Mesothelial cell of epicardium (in vitro differentiated cells): Measurements from ENCODE around the gene KRT37. TPM values are rescaled to one million over a fixed set of nuclear protein-coding genes. Genes with fewer than 3 reads are reported as not detected.

ENCODE experiments used
- DNase-seq, 2 experiments: peaks; one replicate each; pipeline ENCODE4 v3.0.0; 2021; ENCODE audit warnings: low spot score in 2 of 2; ENCODE audit not compliant: unreplicated experiment in 2 of 2
- H3K27ac Mint-ChIP-seq: 2 replicates; pipeline ENCODE4 v1.8.0; 2021; ENCODE audit warnings: mixed read lengths
- H3K27me3 Mint-ChIP-seq: 2 replicates; pipeline ENCODE4 v1.8.0; 2021; ENCODE audit warnings: low read depth, mixed read lengths
- H3K36me3 Mint-ChIP-seq: 2 replicates; pipeline ENCODE4 v1.8.0; 2021; ENCODE audit warnings: mixed read lengths
- H3K4me1 Mint-ChIP-seq: 2 replicates; pipeline ENCODE4 v1.8.0; 2021; ENCODE audit warnings: mixed read lengths
- H3K4me3 Mint-ChIP-seq: 2 replicates; pipeline ENCODE4 v1.8.0; 2021; ENCODE audit warnings: mild to moderate bottlenecking, moderate library complexity, mixed read lengths
- H3K9me3 Mint-ChIP-seq: 2 replicates; pipeline ENCODE4 v1.8.0; 2021; ENCODE audit warnings: mixed read lengths
- CTCF ChIP-seq: fragments of 200-600 bp; sonication (generic); IDR thresholded peaks from one replicate; pipeline ENCODE4 v1.5.0; 2021; ENCODE audit warnings: antibody characterized with exemption; ENCODE audit not compliant: unreplicated experiment
- total RNA-seq: library from RNA; stranded (reverse); gene quantifications from 3 replicates; pipeline ENCODE4 v1.2.1, GENCODE V29; 2021

The KRT37 gene
- total RNA-seq, 1 donor from 2014 or later: not detected

GRCh38 chr17:41415411-41415810 lies 9.0 kb downstream of the KRT37 start:
- H3K9me3 Mint-ChIP-seq: no peaks in the 10 kb centered on the region
- no peak for DNase-seq
- no peak for TF ChIP-seq CTCF
- H3K27me3 Mint-ChIP-seq: no peaks in the 10 kb centered on the region
- H3K27ac Mint-ChIP-seq: no peak overlapping the region
- H3K36me3 Mint-ChIP-seq: no peaks in the 10 kb centered on the region
- H3K4me3 Mint-ChIP-seq: no peak overlapping the region
- H3K4me1 Mint-ChIP-seq: peaks cover 38% of the 10 kb centered on the region

DNA sequence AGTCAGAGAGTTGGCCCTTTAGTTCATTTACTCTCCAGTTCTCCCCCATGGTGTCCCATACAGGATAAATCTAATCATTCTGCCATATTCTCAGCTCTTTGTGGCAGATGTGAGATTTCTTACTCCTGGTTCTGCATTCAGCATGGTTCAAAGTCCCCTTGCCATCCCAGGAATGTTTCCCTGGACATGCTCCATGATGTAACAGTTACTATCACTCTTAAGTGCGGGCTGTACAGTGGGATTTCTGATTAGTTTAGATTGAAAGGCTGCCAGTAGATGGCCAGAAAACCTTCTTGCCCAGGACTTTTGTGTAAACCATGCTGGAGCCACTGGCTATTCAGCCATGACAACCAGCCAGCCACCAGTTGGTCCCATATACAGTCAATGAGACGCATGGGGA lies 10.4 kb downstream of the KRT37 start:
- no peak for DNase-seq
- no peaks in the 10 kb centered on the region for H3K27me3 Mint-ChIP-seq
- H3K4me3 Mint-ChIP-seq: no peak overlapping the region
- peaks cover 35% of the 10 kb centered on the region for H3K4me1 Mint-ChIP-seq
- no peak for TF ChIP-seq CTCF
- H3K9me3 Mint-ChIP-seq: no peaks in the 10 kb centered on the region
- no peak overlapping the region for H3K27ac Mint-ChIP-seq
- no peaks in the 10 kb centered on the region for H3K36me3 Mint-ChIP-seq

DNA sequence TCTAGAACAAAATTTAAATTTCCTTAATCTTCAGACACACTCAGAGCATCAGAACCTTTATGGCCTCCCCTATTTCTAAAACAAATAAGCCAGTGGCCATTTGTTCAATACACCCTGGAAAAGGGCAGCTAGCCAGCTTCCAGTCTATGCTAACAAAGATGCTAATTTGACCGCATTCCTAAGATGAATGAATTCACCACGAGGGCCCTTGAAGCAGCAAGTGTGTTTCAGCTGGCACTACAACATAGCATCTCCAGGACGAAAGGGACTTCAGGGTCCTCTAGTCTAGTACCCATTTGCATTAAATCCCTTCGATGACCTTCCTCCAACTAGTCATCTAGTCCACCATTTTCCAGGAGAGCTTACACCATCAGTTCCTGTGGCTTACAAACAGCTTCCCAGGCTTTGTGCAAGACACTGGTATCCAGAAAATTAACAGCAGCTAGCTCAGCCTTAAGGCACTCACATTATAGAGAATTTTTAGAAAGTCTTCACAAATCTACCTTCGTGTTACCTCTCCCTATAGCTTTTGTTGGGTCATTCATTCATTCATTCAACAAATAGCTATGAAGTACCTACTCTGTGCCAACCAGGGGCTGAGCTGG lies 10.9 kb downstream of the KRT37 start:
- Mint-ChIP-seq H3K4me3 (no peak overlapping the region), H3K27me3 (no peaks in the 10 kb centered on the region), H3K27ac (no peak overlapping the region), H3K36me3 (no peaks in the 10 kb centered on the region), H3K9me3 (no peaks in the 10 kb centered on the region), H3K4me1 (peaks cover 34% of the 10 kb centered on the region)
- DNase-seq: no peak
- TF ChIP-seq CTCF: no peak

DNA sequence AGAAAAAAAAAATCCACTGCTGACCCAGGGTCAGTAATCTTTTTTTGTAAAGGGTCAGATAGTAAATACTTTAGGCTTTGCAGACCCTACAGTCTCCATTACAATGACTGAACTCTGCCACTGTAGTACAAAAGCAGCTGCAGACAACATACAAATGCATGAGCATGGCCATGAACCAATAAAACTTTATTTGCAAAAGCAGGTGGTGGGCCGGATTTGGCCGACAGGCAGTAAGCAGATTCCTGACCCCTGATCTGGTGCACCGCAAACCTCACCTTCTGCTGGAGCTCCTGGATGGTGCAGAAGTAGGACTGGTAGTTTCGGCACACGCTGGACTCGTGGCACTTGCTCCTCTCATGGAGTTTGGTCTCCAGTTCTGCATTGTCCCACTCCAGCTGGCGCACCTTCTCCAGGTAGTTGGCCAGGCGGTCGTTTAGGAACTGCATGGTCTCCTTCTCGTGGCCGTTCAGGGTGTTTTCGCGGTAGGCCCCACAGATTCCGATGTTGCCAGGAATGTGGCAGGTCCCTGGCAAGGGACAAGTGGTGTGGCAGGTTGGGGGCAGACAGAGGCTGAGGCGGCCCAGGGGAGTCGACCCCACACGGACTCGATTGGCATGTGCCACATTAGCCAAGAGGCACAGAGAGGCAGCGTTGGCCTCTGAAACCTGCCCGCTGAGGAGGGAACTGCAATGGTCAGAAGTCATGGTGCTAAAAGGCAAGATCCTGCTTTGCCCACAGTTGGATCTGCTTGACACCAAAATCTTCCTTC lies 13.1 kb downstream of the KRT37 start:
- no peaks in the 10 kb centered on the region for H3K36me3 Mint-ChIP-seq
- no peak for TF ChIP-seq CTCF
- no peak for DNase-seq
- H3K4me3 Mint-ChIP-seq: no peak overlapping the region
- no peak overlapping the region for H3K27ac Mint-ChIP-seq
- peaks cover 19% of the 10 kb centered on the region for H3K4me1 Mint-ChIP-seq
- H3K9me3 Mint-ChIP-seq: no peaks in the 10 kb centered on the region
- H3K27me3 Mint-ChIP-seq: no peaks in the 10 kb centered on the region

DNA sequence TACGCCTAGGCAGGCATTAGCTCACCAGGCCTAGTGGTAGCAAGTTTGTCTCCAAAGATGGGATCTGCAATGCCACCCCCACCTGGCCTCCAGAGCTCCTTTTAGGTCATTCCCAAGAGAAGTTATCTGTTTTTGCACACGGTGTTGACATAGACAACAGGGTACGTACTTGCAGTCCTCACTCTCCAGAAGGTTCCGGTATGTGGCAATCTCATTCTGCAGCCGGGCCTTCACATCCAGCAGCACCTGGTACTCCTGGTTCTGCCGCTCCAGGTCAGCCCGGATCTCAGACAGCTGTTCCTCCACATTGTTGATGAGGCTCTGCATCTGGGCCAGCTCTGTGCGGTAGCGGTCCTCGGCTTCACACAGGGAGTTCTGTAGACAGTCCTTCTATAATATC lies 17.2 kb downstream of the KRT37 start:
- DNase-seq: no peak
- Mint-ChIP-seq H3K4me3 (no peak overlapping the region), H3K27me3 (no peaks in the 10 kb centered on the region)

More for the DNA sequence above, 17.2 kb downstream of the KRT37 start:
- no peaks in the 10 kb centered on the region for H3K9me3 Mint-ChIP-seq
- no peak overlapping the region for H3K27ac Mint-ChIP-seq
- no peak for TF ChIP-seq CTCF
- no peaks in the 10 kb centered on the region for H3K36me3 Mint-ChIP-seq
- H3K4me1 Mint-ChIP-seq: peaks cover 34% of the 10 kb centered on the region
